ENCODE data around the gene PLAGL2.
A peak's percentile ranks its signal among the peaks of the same experiment; 100 is the strongest.
"Not testable (repeated sequence)": the region's sequence is repeated elsewhere in the genome, so short reads cannot be mapped to it uniquely, and the experiment has no call there.

Gene PLAGL2, protein sequence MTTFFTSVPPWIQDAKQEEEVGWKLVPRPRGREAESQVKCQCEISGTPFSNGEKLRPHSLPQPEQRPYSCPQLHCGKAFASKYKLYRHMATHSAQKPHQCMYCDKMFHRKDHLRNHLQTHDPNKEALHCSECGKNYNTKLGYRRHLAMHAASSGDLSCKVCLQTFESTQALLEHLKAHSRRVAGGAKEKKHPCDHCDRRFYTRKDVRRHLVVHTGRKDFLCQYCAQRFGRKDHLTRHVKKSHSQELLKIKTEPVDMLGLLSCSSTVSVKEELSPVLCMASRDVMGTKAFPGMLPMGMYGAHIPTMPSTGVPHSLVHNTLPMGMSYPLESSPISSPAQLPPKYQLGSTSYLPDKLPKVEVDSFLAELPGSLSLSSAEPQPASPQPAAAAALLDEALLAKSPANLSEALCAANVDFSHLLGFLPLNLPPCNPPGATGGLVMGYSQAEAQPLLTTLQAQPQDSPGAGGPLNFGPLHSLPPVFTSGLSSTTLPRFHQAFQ

DNA sequence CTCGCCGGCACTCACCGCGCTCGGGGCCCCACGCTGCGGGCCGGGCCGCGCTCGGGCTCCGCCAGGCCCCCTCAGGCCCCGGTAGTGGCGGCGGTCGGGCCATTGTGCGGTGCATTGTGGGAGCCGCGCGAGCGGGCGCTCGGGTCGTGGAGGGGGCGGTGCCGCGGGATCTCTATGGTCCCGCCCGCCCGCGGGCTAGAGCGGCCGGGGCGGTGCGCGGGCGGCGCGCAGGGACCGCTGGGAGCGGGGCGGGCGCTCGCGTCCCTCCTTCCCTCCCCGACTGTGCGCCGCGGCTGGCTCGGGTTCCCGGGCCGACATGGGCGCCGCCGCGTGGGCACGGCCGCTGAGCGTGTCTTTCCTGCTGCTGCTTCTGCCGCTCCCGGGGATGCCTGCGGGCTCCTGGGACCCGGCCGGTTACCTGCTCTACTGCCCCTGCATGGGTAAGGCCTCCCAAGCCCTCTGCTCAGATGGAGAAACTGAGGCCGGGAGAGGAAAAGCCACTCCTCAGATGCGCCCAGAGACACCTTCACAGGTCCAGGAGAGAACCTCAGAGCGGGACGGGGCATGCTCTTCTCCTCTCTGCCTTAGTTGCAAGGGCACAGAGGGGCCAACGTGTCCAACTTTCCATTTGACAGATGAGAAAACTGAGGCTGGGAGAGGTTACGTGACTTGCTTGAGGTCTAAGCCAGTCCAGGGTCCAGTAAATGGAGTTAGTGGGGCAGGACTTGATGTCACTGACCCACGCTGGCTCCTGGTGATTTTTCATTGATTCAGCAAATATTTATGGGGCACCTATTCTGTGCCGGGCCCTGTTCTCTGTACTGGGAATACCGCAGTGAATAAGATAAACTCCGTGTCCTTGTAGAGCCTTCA is at the start of gene PLAGL2, which contains the start of gene POFUT1:
Gene PLAGL2, minus strand, starts transcription at position 118 of the 873 bp plus-strand sequence. CDS start 5,565 bp downstream, outside the sequence.
Gene POFUT1, plus strand, starts transcription at position 255 of the 873 bp plus-strand sequence. Its CDS starts 62 bp downstream, at position 317.
- peak; percentile 100 for DNase-seq (ENCODE audit: low spot score)

DNA sequence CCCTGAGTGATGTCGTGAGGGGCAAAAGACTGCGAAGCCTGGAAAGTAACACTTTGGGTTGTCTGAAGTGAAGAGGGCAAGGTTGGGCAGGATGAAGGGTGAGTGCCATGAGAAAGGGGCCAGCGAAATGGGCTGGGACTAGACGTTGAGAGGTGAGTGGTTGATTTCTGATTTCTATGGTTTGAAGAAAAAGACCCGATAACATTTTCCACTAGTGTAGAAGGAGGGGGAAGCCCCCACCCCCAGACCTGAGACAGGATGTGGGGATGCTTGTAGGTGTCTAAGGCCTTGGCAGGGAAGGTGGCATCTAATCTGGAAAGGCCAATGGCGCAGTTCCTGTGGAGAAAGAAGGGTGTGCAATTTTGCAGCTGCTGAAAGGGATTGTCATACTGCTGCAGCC is 44.6 kb upstream of the PLAGL2 start:
- no peak for DNase-seq (ENCODE audit: low spot score)

DNA sequence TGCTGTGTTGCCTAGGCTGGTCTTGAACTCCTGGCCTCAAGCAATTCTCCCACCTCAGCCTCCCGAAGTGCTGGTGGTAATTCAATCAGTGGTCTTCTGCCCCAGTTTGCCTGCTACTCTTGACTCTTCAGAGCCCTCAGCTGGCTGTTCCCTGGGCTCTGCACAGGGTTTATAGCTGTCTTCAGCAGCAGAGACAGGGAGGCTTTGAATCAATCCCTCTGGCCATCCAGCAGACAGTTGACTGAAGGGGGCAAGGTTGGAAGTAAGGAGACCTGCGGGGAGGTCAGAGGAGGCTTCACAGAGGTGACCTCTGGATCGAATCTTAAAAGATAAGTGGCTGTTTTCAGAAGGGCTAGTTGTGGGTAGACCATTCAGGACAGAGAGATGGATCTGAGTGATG is 43.9 kb upstream of the PLAGL2 start:
- no peak for DNase-seq (ENCODE audit: low spot score)

DNA sequence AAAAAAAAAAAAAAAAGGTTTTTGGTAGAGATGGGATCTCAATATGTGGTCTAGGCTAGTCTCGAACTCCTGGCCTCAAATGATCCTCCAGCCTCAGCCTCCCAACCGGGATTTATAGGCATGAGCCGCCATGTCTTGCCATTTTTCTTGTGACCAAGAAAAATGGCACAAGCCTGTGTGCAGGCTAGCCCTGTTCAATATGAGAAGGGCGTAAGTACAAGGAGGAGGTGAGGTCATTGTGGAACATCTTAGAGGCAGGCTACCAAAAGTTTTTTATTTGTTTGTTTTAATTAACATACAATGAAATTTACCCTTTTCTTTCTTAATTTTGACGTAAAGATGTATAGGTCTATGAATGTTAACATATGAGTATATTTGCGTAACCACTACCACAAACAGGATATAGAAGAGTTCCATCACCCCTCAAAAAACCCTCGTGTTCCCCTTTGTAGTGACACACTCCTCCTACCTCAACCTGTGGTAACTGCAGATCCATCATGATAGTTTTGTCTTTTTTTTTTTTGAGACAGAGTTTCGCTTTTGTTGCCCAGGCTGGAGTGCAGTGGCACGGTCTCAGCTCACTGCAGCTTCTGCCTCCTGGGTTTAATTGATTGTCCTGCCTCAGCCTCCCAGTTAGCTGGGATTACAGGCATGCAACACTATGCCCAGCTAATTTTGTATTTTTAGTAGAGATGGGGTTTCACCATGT is 41.6 kb upstream of the PLAGL2 start:
- no peak for DNase-seq (ENCODE audit: low spot score)

DNA sequence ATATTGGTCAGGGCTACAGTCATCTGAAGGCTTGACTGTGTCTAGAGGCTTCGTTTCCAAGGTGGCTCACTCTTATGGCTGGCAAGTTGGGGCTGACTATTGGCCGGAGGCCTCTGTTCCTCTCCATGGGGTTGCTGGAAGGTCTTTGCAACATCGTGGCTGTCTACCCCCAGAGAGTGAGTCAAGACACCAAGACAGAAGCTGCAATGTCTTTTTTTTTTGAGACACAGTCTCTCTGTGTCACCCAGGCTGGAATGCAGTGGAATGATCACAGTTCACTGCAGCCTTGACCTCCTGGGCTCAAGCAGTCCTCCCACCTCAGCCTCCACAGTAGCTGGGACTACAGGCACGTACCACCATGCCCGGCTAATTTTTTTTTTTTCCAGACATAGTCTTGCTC is 40.5 kb upstream of the PLAGL2 start:
- DNase-seq (ENCODE audit: low spot score): no peak

DNA sequence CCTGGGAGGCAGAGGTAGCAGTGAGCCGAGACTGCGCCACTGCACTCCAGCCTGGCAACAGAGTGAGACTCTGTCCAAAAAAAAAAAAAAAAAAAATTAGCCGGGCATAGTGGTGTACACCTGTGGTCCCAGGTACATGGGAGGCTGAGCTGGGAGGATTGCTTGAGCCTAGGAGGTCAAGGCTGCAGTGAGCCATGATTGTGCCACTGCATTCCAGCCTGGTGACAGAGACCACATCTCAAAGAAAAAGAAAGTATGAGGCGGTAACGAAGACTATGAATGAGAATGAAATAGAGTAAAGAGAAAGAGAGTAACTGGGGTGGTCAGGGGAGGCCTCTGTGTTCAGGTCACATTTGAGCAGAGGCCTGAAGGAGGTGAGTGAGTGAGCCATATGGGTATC is 38.7 kb upstream of the PLAGL2 start:
- not testable (repeated sequence) for DNase-seq (ENCODE audit: low spot score)

DNA sequence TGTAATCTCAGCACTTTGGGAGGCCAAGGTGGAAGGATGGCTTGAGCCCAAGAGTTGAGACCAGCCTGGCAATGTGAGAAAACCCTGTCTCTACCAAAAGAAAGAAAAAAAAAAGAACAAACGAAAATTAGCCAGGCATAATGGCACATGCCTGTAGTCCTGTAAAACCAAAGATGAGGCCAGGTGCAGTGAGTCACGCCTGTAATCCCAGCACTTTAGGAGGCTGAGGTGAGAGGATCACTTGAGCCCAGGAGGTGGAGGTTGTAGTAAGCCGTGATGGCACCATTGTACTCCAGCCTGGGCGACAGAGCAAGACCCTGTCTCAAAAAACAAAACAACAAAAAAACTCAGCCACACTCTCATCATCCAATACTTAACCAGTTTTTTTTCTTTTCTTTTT is 37.4 kb upstream of the PLAGL2 start:
- DNase-seq (ENCODE audit: low spot score): no peak

DNA sequence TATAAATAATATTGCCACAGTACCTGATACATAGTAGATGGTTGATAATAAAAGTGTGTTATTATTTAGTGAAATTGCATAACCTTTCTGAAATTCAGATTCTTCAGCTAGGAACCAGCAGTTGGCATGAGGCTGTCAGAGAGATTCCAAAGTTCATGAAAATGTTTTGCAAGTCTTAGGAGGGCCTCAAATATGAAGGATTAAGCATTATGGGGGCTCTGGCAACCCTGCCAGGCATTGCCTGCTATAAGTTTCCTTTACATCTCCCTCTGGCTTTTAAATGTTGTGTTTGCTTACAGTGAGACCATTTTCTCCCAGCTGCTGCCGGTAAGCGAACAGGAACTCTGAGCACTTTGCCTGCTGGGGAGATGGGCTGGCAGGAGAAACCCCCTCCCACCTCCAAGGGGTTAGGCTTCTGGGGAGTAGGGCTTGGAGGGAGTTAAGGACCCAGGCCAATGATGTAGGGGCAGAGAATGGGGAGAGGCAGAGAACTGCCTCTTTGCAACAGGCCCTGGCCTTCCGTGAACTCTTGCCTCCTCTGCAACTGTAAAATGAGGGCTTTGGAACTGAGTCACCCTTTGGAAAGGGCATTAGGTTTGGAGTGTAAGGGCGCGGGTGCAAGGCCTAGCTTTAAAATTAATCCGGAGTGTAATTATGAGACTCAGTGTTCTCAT is 36.7 kb upstream of the PLAGL2 start:
- DNase-seq (ENCODE audit: low spot score): no peak

DNA sequence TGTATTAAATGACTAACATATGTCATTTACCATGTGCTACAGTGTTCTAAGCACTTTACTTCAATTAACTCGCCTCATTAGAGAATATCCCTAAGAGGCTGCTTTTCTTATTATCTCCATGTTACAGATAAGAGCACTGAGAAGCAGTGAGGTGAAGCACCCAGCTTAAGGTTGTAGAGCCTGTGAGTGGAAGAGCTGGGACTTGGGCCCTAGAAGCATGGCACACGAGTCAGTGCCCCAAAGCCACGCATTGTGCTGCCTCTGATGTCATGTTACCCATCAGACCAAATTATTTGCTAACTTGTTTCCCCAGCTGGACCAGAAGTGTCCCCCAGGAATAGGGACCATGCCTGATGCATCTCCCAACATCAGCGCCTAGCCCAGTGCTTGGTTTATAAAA is 34.3 kb upstream of the PLAGL2 start:
- no peak for DNase-seq (ENCODE audit: low spot score)

DNA sequence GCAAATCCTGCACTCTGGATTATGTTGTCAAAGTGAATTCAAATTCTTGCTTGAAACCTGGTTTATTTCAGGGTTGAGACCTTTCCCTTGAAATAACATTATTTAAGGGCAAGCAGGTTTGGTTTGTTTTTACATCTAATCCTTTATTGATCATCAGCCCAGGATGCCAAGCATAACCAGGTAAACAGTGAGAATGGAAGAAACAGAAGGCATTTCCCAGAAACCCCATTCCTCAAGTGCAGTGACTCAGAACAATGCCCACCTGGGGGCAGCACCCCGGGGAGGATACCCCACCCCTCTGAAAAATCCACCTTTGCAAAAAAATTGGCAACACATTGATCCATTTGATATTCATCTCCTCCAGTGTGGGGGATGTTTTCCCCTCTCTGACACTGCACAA is 32.7 kb upstream of the PLAGL2 start:
- DNase-seq (ENCODE audit: low spot score): no peak

DNA sequence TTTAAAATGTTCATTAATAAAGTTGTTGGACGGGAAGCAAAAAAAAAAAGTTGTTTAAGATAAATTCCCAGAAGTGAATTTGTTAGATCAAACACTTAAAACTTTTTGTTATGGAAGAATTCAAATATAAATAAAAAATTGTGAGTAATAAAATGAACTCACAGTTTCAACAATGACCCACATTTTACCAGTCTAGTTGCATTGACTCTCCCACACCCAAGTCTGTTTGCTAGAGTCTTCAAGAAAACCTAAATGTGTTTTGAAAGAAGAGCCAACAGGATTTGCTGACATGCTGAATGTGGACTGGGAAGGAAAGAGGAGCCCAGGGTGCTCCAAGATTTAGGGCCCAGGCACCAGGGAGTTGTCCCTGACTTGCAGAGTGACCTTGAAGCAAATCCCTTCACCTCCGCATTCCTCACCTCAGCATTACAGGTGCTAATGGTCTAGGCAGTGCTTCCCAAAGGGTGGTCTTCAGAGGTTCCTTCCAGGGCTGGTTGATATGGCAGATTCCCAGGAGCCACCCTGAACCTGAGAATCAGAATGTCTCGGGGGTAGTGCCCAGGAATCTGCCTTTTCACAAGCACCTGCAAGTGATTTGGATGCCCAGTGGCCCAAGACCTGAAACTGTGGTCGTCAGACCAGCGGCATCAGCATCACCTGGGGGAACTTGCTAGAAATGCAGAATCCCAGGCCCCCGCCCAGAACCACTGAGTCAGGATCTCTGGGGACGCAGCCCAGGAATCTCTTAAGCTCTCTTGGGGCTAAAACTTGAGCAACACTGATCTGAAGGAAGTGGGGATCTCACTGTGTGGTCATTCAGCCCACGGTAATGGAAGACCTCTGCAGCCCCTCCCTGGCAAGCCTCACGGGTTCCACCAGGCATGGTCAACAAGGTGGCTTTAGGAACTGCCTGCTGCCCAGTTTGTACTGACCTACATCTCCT is 31.2 kb upstream of the PLAGL2 start:
- DNase-seq (ENCODE audit: low spot score): no peak

DNA sequence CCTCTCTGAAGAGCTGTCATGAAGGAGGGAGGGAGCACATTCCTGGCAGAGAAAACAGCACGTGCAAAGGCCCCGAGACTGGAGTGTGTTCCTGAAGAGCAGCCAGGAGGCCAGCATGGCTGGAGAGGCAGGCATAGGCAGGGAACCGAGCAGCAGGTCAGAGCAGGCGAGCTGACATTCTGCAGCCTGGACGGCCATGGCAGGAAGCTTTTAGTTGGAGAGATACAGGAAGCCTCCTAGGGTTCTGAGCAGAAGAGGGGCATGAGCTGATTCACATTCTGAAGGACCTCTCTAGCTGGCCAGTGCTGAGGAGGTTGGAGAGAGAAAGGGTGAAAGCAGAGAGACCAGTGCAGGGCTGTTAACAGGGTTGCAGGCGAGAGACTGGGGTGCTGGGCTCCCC is 29.9 kb upstream of the PLAGL2 start:
- no peak for DNase-seq (ENCODE audit: low spot score)

DNA sequence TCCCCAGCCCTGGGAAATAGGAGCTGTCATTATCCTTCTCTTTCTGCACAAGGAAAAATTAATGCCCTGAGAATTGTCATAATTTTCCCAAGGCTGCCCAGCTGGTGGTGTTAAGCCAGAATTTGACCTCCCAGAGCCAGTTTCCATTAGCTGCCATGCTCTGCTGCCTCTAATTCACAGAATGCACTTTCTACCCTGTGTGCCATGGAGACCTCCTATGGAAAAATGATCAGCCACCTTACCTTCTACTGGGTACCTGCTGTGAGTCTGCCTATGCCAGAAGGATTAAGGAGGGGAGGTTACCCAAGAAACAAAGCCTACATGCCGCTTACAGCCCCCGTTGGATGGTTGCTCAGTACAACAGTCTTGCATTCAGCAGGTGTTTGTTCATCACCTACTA is 29.3 kb upstream of the PLAGL2 start:
- DNase-seq (ENCODE audit: low spot score): no peak

DNA sequence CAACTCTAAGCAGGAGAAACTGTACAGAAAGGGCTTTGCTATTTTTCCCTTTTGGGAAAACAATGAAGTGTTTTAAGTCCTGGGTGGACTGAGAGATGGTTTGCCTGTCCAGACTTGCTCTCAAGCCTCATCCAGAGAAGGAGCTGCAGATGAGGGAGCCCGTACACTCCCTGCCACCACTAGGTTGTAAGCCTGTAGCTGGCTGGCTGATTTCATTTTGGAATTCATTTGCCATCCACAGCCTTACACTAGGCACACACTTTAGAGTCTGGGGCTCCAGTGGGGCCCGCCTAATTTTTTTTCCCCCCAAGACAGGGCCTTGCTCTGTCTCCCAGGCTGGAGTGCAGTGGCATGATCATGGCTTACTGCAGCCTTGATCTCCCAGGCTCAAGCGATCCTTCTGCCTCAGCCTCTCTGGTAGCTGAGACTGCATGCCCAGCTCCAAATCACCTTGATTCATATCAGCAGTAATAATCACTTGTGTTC is 28.5 kb upstream of the PLAGL2 start:
- no peak for DNase-seq (ENCODE audit: low spot score)

DNA sequence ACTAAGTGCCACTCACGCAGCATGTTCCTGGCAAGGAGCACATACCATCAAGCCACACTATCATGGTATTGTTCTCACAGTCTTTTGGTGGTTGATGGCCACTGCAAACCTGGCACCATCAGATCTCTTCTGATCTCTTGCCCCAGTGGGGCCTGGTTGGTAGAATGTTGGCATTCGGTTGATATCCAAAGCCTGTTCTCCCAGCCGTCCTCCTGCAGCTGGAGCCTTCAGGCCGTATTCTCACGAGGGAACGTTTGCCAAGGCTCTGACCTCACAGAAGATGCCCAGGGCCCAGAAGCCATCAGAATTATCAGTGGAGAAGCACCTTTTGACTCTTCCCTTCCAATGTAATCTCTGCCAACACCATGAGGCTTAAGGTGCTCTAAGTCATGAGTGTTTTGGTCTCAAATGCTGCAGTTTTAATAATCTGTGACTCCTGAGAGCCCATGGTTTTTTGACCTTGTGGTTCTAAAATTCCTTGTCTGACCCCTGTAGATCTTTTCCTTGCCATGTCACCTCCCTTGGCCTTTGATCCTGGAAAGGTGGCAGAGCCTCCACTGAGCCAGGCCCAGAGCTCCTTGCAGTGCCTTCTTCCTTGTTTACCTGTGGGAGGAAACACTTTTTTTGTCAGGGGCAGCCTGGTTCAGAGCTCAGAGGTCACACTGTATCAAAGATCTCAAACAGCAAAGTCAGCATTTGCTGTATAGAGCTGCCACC is 27.9 kb upstream of the PLAGL2 start:
- DNase-seq (ENCODE audit: low spot score): no peak

DNA sequence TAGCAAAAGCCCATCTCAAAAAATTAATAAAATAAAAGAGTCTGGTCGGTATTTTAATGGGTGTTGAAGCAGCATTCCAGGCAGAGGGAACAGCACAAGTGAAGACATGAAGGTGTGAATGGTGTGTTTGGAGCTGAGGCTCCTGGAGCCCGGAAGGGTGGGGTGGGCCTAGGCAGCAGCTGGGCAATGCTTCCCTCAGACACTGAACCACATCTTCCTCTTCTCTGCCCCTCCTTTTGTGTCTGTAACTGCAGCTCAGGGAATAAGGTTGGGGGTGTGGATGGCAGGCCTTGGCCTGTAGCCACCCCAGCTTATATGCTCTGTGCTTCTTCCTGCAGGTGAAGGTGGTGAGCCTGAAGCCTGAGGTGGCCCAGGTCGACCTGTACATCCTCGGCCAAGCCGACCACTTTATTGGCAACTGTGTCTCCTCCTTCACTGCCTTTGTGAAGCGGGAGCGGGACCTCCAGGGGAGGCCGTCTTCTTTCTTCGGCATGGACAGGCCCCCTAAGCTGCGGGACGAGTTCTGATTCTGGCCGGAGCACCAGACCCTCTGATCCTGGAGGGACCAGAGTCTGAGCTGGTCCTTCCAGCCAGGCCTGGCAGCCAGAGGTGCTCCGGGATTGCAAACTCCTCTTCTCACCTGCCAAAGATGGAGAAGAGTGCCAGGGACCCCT is 26.7 kb upstream of the PLAGL2 start:
- DNase-seq (ENCODE audit: low spot score): no peak

DNA sequence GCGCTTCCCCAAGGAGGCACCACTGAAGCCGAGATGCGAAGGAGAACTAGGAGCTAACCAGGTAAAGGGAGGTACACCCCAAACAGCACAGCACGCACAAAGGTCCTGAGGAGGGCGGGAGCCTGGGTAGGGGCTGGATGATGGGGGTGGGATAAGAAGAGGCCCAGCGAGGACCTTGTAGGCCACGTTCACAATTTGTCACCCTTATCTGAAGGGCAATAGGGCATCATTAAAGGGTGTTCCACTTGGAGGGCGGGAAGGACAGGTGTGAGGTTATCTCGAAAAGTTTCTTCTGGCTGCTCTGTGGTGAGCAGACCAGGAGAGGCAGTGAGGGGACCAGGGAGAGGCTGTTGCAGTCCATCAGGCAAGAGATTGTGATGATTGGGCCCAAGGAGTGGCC is 25.7 kb upstream of the PLAGL2 start:
- no peak for DNase-seq (ENCODE audit: low spot score)

DNA sequence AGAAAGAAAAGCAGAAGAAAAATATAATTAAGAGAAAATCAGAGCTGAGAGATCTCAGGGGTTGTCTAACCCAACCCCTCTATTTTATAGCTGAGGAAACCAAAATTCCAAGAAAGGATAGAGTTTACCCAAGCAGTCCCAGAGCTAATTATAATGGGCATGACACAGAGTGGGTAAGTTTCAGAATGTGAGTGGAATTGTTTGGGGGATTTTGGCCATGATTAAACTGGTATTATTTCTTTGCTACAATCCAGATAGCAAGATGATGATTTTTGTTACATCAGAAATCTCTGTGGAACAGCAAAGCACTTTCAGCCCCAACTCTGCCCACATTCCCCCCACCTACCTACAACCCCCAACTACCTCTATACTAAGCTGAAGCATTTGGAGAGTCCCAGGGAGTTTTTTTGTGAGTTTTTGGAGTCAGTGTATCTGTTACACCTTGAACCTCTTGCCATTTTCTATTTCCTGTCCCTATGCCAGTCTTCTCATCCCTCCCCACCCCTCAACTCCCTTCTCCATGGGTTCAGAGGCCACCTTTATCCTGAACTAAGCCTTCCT is 24.9 kb upstream of the PLAGL2 start:
- no peak for DNase-seq (ENCODE audit: low spot score)

DNA sequence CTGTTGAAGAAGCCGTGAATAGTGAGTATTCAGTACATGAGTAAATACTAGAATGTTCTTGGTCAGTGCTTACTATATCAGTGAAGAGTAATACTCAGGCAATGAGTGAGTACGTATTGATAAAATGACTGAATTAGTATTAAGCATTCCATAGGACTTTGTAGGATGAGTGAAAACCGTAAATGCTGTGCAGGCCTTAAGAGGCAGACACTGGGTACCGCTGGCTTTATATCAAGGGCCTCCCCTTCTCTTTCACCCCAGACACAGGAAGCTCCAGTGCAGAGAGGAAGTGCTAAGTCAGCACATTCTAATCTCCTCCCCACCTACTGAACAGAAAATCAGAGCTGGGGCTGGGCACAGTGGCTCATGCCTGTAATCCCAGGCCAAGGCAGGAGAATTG is 24.3 kb upstream of the PLAGL2 start:
- DNase-seq (ENCODE audit: low spot score): no peak
